DOHH2 (cell line): ENCODE measurements around the gene CXCL8.

Experiments
- H3F3A ChIP-seq: fragments of 200-600 bp; sonication (generic), shearing (Covaris generic); 2 replicates; pipeline ENCODE4 v1.6.0; 2016; ENCODE audit warnings: antibody characterized with exemption, mild to moderate bottlenecking; ENCODE audit not compliant: control insufficient read depth, insufficient read depth
- H3K27ac ChIP-seq: fragments of 200-600 bp; sonication (generic); 2 replicates; pipeline ENCODE4 v1.5.1; 2014; ENCODE audit warnings: low read depth, mild to moderate bottlenecking, low read length, moderate library complexity
- H3K27me3 ChIP-seq: fragments of 200-600 bp; sonication (generic); 2 replicates; pipeline ENCODE4 v1.6.1; 2014; ENCODE audit warnings: mild to moderate bottlenecking, low read length, mixed read lengths; ENCODE audit not compliant: control insufficient read depth
- H3K36me3 ChIP-seq: fragments of 200-600 bp; sonication (generic); 2 replicates; pipeline ENCODE4 v1.6.1; 2014; ENCODE audit warnings: mild to moderate bottlenecking, low read length, moderate library complexity, mixed read lengths; ENCODE audit not compliant: control insufficient read depth
- H3K4me1 ChIP-seq: fragments of 200-600 bp; sonication (generic); 2 replicates; pipeline ENCODE4 v1.6.1; 2014; ENCODE audit warnings: mild to moderate bottlenecking, low read length, mixed read lengths; ENCODE audit not compliant: control insufficient read depth
- H3K4me2 ChIP-seq: fragments of 200-600 bp; sonication (generic); 2 replicates; pipeline ENCODE4 v1.6.0; 2014; ENCODE audit warnings: mild to moderate bottlenecking, low read length, moderate library complexity
- H3K4me3 ChIP-seq: fragments of 200-600 bp; sonication (generic); 2 replicates; pipeline ENCODE4 v1.5.1; 2014; ENCODE audit warnings: mild to moderate bottlenecking, low read length, mixed read lengths
- H3K79me2 ChIP-seq: fragments of 200-600 bp; sonication (generic); 2 replicates; pipeline ENCODE4 v1.6.1; 2014; ENCODE audit warnings: mild to moderate bottlenecking, low read length, mixed read lengths; ENCODE audit not compliant: control insufficient read depth
- H3K9me2 ChIP-seq: fragments of 200-600 bp; sonication (generic); replicated peaks from 2 replicates; pipeline ENCODE4 v1.6.1; 2014; ENCODE audit warnings: mild to moderate bottlenecking, low read length, mixed read lengths; ENCODE audit not compliant: control insufficient read depth
- H3K9me3 ChIP-seq: fragments of 200-600 bp; sonication (generic); 2 replicates; pipeline ENCODE4 v1.6.1; 2014; ENCODE audit warnings: antibody characterized with exemption, low read length, mixed read lengths; ENCODE audit not compliant: control insufficient read depth, insufficient read depth
- H4K20me1 ChIP-seq: fragments of 200-600 bp; sonication (generic); 2 replicates; pipeline ENCODE4 v1.6.0; 2014; ENCODE audit warnings: low read depth, mild to moderate bottlenecking, antibody characterized with exemption, low read length, moderate library complexity; ENCODE audit not compliant: control insufficient read depth, insufficient read depth
- CTCF ChIP-seq: fragments of 200-600 bp; sonication (generic); IDR thresholded peaks from one replicate; pipeline ENCODE4 v1.5.1; 2014; ENCODE audit warnings: antibody characterized with exemption, mild to moderate bottlenecking, low read depth, low read length; ENCODE audit not compliant: poor library complexity, severe bottlenecking
- EZH2phosphoT487 ChIP-seq: fragments of 200-600 bp; sonication (generic); IDR thresholded peaks from 2 replicates; pipeline ENCODE4 v1.6.1; 2017; ENCODE audit warnings: borderline replicate concordance, mild to moderate bottlenecking, antibody characterized with exemption, low read length, moderate library complexity, mixed read lengths

Gene CXCL8

GRCh38 chr4:73754934-73755333 lies 14.6 kb downstream of the CXCL8 start:
- H3K36me3 ChIP-seq: no peaks in the 10 kb centered on the region
- no peak overlapping the region for H3K4me2 ChIP-seq
- no peaks in the 10 kb centered on the region for H3K9me2 ChIP-seq
- H3K79me2 ChIP-seq: no peaks in the 10 kb centered on the region
- no peak overlapping the region for H3K27ac ChIP-seq
- no peaks in the 10 kb centered on the region for H3K9me3 ChIP-seq
- no peaks in the 10 kb centered on the region for H3K4me1 ChIP-seq
- H3K27me3 ChIP-seq: no peaks in the 10 kb centered on the region
- no peaks in the 10 kb centered on the region for H4K20me1 ChIP-seq
- no peaks in the 10 kb centered on the region for H3F3A ChIP-seq
- TF ChIP-seq EZH2phosphoT487: no peak
- no peak for TF ChIP-seq CTCF
- no peak overlapping the region for H3K4me3 ChIP-seq

- Histone ChIP-seq H3K9me3 (no peaks in the 10 kb centered on the region), H3K4me3 (no peak overlapping the region), H3K4me2 (no peak overlapping the region), H3K79me2 (no peaks in the 10 kb centered on the region), H3K27ac (no peak overlapping the region), H4K20me1 (no peaks in the 10 kb centered on the region), H3F3A (no peaks in the 10 kb centered on the region), H3K27me3 (no peaks in the 10 kb centered on the region), H3K9me2 (no peaks in the 10 kb centered on the region), H3K36me3 (no peaks in the 10 kb centered on the region), H3K4me1 (peaks cover 7% of the 10 kb centered on the region)
- TF ChIP-seq CTCF: no peak
These were observed 19.0 kb downstream of the CXCL8 start for GRCh38 chr4:73759357-73759756.

GRCh38 chr4:73761856-73762255 lies 21.5 kb downstream of the CXCL8 start:
- Histone ChIP-seq H3K36me3 (no peaks in the 10 kb centered on the region), H3K4me3 (no peak overlapping the region), H3K4me2 (no peak overlapping the region), H3K9me2 (no peaks in the 10 kb centered on the region), H3K9me3 (no peaks in the 10 kb centered on the region), H3K27me3 (no peaks in the 10 kb centered on the region), H3K79me2 (no peaks in the 10 kb centered on the region), H3F3A (no peaks in the 10 kb centered on the region), H3K4me1 (peaks cover 7% of the 10 kb centered on the region), H4K20me1 (no peaks in the 10 kb centered on the region), H3K27ac (no peak overlapping the region)
- TF ChIP-seq EZH2phosphoT487 (no peak), CTCF (no peak)

- Histone ChIP-seq H3F3A (no peaks in the 10 kb centered on the region), H3K27ac (no peak overlapping the region), H3K36me3 (no peaks in the 10 kb centered on the region), H4K20me1 (no peaks in the 10 kb centered on the region), H3K9me2 (no peaks in the 10 kb centered on the region), H3K9me3 (no peaks in the 10 kb centered on the region), H3K79me2 (no peaks in the 10 kb centered on the region), H3K4me3 (no peak overlapping the region), H3K4me1 (peaks cover 7% of the 10 kb centered on the region), H3K4me2 (no peak overlapping the region), H3K27me3 (no peaks in the 10 kb centered on the region)
- no peak for TF ChIP-seq CTCF
- TF ChIP-seq EZH2phosphoT487: no peak
These were observed 22.0 kb downstream of the CXCL8 start for GRCh38 chr4:73762409-73762808.
